HG03439 (cell line): ENCODE measurements around the gene DCC.

Experiments used
- ATAC-seq: cut with Tn5 transposase; IDR thresholded peaks from one replicate; pipeline ENCODE4 v1.9.1; 2021; ENCODE audit warnings: mild to moderate bottlenecking, moderate library complexity; ENCODE audit not compliant: unreplicated experiment

DCC gene

DNA sequence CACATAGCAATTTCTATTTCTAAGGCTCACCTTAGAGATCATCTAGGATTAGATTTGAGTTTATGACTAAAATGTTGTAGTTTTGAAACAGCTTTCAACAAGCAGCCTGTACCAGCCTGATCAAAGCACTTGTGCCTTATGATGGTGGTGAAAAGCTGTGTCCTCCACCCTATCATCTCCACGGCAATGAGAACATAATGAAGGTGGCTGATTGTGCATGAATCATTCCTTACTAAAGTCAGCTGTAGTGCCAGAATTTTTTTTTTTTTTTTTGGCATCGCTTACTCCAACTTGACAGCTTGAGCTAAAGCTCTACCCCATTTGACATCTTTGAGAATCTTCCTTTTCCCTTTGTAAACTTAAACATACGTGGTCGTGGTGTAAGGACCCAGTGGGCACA, 86.0 kb downstream of the DCC start:
- no peak for ATAC-seq

- ATAC-seq, result no peak
Observed at GRCh38 chr18:52426462-52426861, 86.5 kb downstream of the DCC start.

DNA sequence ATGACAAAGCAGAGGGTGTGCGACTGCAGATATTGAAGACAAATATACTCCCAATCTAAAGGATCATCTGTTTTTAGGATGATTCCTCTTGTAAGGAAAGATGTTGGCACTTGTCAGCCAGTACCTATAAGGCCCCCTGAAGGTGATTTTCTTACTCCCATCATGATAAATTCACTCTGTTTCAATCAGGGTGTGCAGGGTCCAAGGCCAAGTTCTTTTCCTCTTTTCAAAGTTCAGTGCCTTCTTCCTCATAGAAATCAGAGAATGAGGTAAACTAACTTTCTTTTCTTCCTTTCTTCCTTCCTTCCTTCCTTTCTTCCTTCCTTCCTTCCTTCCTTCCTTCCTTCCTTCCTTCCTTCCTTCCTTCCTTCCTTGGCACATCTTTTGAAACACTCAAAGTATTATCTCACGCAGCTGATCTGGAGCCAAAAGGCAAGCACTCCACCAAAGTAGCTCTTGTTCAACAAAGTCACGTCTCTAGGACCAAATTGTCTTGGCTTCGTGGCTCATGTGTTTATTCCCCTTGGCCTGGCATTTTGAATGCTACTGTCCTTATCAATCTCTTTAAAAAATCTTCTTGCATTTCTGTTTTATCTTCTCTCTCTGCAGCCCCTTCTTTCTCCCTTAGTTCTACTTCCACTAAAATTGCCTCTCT, 87.7 kb downstream of the DCC start:
- ATAC-seq, result no peak

DNA sequence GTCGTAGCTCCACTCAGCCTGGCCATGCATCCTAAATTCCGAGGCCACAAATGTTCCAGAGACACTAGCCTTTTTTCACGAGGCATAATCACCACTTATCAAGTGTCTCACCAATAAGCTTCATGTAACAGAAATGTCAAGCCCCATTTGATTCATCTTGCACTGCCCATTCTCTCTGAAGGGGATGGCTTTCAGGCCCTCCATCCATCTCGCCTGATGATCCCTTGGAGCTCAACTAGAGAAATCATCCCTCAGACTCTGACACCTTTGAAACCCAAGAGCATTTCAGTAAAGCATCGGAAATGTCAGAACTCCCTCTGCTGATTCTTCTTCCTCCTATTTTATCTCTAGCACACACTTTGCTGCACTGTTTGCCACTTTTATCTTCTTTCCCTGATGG, 91.7 kb downstream of the DCC start:
- ATAC-seq, result no peak

- ATAC-seq, result no peak
Observed at GRCh38 chr18:52433797-52434196, 93.8 kb downstream of the DCC start.

GRCh38 chr18:52435301-52435700, 95.3 kb downstream of the DCC start:
- no peak for ATAC-seq

- no peak for ATAC-seq
Observed at GRCh38 chr18:52437161-52437560, 97.2 kb downstream of the DCC start.

- no peak for ATAC-seq
Observed at GRCh38 chr18:52439457-52439856, 99.5 kb downstream of the DCC start.

GRCh38 chr18:52441794-52442193, 101.8 kb downstream of the DCC start:
- ATAC-seq, result no peak

GRCh38 chr18:52442686-52443085, 102.7 kb downstream of the DCC start:
- no peak for ATAC-seq

DNA sequence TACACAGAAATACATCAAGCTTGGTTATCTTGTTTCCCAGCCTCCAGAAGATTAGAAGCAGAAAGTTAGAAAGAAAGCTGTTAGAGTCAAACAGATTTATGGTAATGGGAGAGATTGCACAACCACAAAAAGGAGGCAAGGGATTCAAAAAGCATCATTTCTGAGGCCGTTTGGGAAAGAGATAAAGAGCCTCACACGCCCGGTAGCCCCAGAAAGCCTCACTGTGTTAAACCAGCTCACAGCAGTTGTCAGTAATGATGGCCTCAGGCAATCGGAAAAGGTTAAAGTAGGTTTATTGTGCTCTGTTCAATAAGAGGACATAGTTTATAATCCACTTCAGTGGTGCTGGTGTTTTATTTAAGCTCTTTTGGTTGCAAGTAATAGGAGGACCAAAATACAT, 111.3 kb downstream of the DCC start:
- ATAC-seq, result no peak

DNA sequence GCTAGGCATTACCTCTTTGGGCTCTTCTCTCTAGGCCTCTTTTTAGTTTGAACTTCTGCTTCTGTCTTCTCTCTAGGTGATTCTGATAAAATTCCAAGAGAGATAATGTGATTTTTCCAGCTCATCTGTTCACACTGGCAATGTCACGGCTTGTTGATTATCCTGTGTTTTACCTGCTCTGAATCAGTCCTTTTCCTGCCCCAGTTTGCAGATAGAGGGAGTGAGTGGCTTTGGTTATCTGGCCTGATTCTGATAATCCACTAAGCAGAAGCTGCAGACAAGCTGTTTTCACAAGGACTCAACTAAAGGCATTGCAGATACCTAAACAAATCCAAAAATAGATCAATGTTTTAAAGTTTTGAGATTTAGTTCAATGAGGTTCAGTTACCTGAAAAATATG, 111.9 kb downstream of the DCC start:
- no peak for ATAC-seq

GRCh38 chr18:52452427-52452826, 112.4 kb downstream of the DCC start:
- ATAC-seq, result no peak

DNA sequence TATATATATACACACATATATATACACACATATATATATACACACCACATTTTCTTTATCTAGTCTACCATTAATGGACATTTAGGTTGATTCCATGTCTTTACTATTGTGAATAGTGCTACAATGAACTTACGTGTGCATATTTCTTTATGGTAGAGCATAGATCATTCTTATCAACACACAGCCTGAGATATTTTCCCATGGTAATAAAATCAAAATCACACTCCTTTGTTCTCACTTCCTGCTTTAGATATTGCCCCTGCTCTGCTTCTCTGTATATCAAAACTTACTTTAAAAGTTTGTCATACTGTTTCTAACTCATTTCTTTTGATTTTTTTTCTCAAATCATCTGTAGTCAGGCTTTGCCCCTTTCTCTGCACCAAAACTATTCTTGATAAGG, 119.9 kb downstream of the DCC start:
- ATAC-seq, result no peak

DNA sequence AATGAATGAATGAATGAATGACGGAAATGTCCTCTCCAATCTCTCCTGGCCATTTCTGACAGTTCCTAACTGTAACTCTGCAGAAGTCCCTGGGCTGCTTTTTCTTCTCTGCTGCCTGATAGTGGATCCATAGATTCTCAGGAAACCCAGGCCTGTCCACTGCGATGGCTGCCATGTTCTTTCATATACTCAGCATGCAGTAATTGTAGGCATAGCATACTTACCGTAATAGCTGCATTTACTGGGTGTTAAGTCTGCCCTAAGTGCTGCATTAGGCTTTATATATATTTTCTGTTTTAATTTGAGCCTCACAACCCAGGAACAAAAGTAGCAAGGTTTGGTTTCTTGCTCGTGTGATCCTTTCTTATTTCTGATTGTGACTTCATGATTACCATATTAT, 122.9 kb downstream of the DCC start:
- no peak for ATAC-seq

- ATAC-seq, result no peak
Observed at GRCh38 chr18:52465391-52465790, 125.4 kb downstream of the DCC start.

DNA sequence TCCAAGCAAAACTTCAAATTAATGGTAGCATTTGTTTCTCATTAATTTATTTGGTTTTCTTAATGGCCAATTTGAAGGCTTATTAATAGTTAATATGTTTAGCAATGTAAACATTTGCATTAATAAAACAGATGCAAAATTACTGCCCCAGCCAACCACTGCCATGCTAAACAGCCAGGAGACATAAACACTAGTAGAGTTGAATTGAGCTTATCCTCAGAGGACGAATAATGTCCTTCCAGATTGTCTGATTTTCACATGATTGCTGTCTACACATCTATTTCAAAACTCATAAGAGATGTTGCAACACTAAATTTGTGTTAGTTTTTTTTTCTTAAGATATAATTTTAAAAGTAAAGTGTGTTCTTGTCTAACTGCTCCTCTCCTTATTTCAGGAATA, 128.5 kb downstream of the DCC start:
- no peak for ATAC-seq

GRCh38 chr18:52475325-52475724, 135.3 kb downstream of the DCC start:
- no peak for ATAC-seq

DNA sequence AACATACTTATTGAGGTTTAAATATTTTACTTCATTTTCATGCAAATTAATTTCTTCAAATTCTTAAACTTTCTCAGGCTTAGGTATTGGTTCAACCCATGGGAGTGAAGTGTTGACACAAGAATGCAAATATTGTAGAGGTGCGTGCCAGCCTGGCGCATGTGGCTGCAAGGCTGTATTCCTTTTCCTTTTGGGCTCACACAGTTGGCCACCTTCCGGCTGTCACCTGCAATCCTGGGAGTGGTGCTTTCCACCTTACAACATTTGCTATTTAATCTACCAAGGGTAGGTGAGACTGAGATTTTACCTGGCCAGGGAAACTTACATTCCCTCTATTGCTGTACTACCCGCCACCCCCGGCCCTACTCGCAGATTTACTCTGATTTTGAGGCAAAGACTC, 141.1 kb downstream of the DCC start:
- no peak for ATAC-seq

DNA sequence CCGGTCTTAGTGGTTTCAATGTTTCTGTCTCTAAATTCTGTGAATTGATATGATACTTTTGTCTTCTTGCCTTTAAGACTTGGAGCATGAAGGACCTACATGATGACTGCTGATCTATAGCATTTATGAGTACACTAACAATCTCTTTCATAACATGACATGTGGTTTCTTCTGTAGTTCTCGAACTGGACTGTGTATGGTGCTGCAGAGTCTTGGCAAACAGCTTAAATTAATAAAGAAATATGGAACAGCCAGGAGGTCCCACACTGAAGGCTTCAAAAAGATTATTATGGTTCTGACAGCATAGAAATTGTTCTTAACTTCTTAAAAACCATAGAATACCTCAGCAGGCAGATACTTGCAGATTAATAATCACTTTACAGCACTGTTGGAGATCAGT, 145.0 kb downstream of the DCC start:
- ATAC-seq, result no peak

DNA sequence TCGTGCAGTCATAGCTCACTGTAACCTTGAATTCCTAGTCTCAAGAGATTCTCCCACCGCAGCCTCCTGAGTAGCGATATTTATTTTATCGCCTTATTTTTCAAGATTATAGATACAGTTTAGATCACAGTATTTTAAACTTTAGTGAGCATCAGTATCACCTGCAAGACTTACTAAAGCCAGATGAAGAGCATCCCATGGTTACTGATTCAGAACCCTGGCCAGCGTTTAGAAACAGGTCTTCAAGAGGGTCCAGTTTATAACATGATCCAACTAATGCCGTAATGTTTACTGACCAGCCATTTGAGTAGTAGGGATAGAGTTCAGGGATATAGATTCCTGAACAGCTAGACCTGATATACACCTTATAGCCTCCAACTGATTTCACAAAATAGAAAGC, 146.1 kb downstream of the DCC start:
- no peak for ATAC-seq

GRCh38 chr18:52489396-52490306, 149.7 kb downstream of the DCC start:
- ATAC-seq, result no peak
